ENCODE measurements around the gene DHX40.

The DHX40 gene

GRCh38 chr17:59621771-59622170 is 56.4 kb downstream of the DHX40 start:
- TF ChIP-seq CTCF (IDR thresholded peaks at IDR 0.05; ENCODE audit: extremely low read depth, missing control alignments) = no peak
- DNase-seq (ENCODE audit: low spot score) = no peak

- DNase-seq (ENCODE audit: low spot score) = no peak
- TF ChIP-seq CTCF (IDR thresholded peaks at IDR 0.05; ENCODE audit: extremely low read depth, missing control alignments) = no peak
These were observed 57.7 kb downstream of the DHX40 start for GRCh38 chr17:59623151-59623550.

GRCh38 chr17:59626756-59627155 is 61.3 kb downstream of the DHX40 start:
- no peak for DNase-seq (ENCODE audit: low spot score)
- no peak for TF ChIP-seq CTCF (IDR thresholded peaks at IDR 0.05; ENCODE audit: extremely low read depth, missing control alignments)

GRCh38 chr17:59627274-59627673 is 61.9 kb downstream of the DHX40 start:
- DNase-seq (ENCODE audit: low spot score) = no peak

GRCh38 chr17:59627770-59628171 is 62.4 kb downstream of the DHX40 start:
- no peak for TF ChIP-seq CTCF (IDR thresholded peaks at IDR 0.05; ENCODE audit: extremely low read depth, missing control alignments)
- DNase-seq (ENCODE audit: low spot score) = no peak

More at GRCh38 chr17:59627274-59627673, 61.9 kb downstream of the DHX40 start:
- no peak for TF ChIP-seq CTCF (IDR thresholded peaks at IDR 0.05; ENCODE audit: extremely low read depth, missing control alignments)

GRCh38 chr17:59629174-59629573 is 63.8 kb downstream of the DHX40 start:
- TF ChIP-seq CTCF (IDR thresholded peaks at IDR 0.05; ENCODE audit: extremely low read depth, missing control alignments) = no peak

GRCh38 chr17:59631276-59631675 is 65.9 kb downstream of the DHX40 start:
- DNase-seq (ENCODE audit: low spot score) = no peak

More at GRCh38 chr17:59629174-59629573, 63.8 kb downstream of the DHX40 start:
- no peak for DNase-seq (ENCODE audit: low spot score)

More at GRCh38 chr17:59631276-59631675, 65.9 kb downstream of the DHX40 start:
- no peak for TF ChIP-seq CTCF (IDR thresholded peaks at IDR 0.05; ENCODE audit: extremely low read depth, missing control alignments)

Measured in GM20000 (cell line).